Forelimb muscle (tissue), 1 donor: Measurements from ENCODE around the gene CTPS1. TPM values are rescaled to one million over a fixed set of nuclear protein-coding genes. Genes with fewer than 3 reads are reported as not detected.
A peak's percentile ranks its signal among the peaks of the same experiment; 100 is the strongest.

ENCODE experiments used
- DNase-seq: peaks from one replicate; pipeline ENCODE4 v3.0.0-alpha.2; 2013; ENCODE audit warnings: low read depth
- polyA plus RNA-seq: library from polyadenylated mRNA; unstranded; fragments of 120-200 nt; gene quantifications from one replicate; pipeline ENCODE4 v1.2.1, GENCODE V29; 2013; ENCODE audit not compliant: insufficient read length

CTPS1 gene, protein sequence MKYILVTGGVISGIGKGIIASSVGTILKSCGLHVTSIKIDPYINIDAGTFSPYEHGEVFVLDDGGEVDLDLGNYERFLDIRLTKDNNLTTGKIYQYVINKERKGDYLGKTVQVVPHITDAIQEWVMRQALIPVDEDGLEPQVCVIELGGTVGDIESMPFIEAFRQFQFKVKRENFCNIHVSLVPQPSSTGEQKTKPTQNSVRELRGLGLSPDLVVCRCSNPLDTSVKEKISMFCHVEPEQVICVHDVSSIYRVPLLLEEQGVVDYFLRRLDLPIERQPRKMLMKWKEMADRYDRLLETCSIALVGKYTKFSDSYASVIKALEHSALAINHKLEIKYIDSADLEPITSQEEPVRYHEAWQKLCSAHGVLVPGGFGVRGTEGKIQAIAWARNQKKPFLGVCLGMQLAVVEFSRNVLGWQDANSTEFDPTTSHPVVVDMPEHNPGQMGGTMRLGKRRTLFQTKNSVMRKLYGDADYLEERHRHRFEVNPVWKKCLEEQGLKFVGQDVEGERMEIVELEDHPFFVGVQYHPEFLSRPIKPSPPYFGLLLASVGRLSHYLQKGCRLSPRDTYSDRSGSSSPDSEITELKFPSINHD
- 18.9 TPM for polyA plus RNA-seq

DNA sequence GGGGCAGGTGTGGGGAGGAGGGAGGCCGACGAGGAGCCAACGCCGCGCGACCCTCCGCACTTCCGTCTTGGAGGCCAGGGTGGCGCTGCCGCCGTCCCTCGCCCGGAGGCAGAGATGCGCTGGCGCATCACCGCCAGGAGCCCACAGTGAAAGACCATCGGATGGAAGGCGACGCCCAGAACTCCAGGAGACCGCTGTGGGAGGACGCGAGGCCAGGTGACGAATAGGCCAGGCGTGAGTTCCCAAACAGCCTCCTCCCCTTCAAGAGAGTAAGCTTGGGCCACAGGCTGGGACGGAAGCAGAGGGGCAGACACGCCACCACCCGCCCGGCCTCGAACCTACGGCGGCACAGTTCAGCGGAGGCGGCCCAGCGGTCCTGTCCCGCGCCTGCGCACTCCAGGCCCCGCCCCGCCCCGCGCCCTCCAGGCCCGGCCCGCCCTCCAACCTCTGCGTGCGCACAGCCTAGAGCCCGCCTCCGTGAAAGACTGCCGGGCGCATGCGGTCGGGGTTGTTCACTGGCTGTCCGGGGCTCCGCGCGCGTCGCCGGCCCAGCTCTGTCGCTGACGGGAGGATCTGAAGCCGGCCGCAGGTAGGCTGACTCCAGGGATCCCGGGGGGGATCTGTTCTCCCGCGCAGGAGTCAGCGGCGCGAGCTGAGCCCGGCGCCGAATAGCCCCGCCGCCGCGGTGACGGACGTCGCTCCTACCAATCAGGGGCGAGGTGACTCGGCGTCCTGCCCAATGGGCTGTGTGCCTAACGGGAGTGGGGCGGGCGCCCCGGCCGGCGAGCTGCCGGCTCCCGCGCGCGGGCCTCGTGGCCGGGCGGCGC is at the start of gene CTPS1:
CTPS1 (plus strand) TSS at position 456 of the 827 bp plus-strand sequence. CDS start 3,595 bp downstream, outside the sequence.
- peak; percentile 88 for DNase-seq

DNA sequence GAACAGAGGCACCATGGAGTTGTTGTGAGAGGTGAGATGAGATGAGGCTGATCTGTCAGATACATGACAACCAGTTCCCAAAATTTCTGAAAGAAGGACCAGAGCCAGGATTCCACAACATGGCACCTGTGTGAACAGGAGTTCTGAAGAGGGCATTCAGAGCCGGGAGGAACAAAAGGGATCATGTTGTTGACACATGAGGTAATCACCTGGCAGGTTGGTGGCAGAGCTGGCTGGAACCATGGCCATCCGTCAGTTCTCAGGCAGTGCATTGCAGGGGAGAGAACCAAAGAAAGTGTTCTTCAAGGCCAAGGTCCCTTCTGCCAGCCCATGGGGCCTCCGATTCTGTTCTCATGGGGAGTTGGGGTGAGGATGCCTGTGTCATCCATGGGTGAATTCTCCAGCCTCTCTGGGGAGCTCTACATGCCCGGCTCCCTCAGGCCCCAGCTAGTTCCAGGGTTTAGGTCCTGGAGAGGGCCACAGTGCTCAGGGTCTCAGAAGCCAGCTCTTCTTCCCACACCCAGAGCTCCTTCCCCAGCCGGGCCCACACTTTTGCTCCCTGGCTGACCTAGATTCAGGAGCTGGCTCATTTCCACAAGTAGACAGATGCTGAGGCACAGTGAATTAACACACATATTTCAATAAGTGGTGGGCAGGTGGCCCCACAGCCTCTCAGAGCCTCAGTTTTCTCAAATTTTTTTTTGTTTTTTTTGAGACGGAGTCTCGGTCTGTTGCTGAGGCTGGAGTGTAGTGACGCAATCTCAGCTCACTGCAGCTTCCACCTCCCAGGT is 49.1 kb upstream of the CTPS1 start:
- DNase-seq: no peak

DNA sequence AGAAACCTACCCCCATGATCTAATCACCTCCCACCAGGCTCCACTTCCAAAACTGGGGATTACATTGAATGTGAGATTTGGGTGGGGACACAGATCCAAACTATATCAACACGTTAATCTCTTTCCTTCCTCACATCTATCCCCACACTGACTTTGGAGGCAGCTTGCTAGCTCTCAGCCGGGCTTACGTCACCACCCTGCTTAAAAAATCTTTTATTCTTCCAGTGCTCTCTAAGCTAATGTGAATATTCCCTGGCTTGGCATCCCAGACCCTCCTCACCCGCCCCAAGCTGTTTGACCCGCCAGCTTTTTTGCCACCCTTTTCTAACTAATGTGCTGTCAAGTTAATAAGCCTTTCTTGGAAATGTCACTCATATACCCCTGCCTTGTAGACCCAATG is 47.9 kb upstream of the CTPS1 start:
- no peak for DNase-seq

DNA sequence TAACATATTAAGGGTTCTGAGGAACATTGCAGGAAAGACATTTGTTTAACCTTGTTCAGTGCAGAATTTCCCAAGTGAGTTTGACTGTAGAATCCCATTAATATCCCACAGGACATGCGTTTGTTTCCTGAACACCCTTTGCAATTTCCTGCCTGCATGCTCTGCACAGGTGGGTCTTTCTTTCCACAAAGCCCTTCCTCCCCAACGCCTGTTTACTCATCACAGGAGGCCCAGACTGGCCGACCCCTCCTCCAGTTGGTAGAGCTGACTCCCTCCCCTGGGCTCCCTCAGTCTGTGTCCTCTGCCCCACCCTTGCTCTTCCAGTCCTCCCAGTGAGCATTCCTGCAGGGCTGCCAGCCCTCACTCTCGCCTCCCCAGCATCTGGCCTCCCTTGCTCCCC is 47.5 kb upstream of the CTPS1 start:
- DNase-seq: no peak

DNA sequence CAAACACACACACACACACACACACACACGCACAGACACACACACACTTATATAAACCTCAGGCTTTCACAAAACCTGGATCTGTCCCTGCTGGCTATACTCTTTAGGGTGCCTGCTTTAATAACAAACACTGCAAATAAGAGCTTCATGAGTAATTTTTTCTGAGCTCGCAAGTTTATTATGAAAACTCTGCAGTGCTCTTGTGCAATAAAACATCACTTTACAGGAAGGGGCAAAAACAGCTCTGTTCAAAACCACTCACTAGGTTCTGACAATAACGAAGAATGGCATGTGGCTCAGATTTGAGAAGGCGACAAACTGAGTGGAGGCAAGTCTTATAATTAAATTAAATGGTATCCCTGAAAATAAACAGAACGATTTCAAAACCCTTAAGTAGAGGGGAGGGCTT is 42.6 kb upstream of the CTPS1 start:
- DNase-seq: no peak

DNA sequence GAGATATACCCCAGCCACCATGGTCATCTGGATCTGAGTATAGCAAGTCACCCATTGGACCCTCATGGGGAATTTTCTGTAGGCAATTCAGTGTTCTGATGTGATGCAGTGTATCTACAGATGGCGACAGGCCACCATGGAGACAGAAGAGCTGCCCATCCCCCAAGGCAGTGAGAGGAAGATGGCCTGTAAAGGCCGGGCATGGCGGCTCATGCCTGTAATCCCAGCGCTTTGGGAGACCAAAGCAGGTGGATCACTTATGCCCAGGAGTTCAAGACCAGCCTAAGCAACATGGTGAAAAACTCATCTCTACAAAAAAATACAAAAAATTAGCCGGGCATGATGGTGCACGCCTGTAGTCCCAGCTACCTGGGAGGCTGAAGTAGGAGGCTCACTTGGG is 41.1 kb upstream of the CTPS1 start:
- no peak for DNase-seq

DNA sequence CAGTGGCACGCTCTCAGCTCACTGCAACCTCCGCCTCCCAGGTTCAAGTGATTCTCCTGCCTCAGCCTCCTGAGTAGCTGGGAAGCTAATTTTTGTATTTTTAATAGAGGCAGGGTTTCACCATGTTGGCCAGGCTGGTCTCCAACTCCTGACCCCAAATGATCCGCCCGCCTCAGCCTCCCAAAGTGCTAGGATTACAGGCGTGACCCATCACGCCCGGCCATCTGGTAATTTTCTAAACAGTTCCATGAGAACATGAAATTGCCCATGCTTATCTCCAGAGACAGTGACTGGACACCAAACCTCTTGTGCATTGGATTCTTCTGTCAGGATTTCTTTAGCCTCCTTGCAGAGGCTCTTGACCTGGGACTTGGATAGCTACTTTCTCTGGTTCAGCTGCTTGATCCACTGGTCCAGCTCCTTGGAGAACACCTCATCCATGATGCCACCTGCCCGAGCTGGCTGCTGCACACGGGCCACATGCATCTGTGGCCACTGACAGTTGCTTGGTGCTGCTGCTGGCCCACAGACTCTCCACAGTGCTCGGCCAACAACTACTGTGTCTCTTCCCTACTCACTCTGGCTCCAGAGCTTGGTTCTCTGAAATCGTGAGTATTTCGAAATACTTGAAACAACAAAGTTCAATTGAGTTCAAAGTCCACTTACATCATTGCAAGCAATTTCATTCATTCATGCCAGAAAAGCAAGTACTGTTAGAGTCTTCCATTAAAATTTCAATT is 40.0 kb upstream of the CTPS1 start:
- DNase-seq: no peak

DNA sequence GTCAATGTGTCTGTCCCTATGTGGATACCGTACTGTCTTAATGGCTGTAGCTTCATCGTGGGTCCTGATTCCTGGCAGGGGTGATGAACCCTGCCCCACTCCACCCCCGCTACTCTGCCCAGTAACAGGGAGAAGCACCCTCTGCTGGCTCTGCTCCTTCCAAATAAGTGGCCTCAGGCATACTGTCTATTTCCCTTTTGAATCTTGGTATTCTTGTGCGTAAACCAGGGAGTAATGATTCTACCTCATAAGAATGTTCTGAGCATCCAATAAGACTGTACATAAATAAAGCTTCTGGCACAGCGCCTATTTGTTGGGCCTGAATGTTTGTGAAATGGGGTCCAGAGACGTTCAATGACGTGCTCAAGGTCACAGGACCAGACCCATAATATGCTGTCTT is 35.2 kb upstream of the CTPS1 start:
- no peak for DNase-seq

DNA sequence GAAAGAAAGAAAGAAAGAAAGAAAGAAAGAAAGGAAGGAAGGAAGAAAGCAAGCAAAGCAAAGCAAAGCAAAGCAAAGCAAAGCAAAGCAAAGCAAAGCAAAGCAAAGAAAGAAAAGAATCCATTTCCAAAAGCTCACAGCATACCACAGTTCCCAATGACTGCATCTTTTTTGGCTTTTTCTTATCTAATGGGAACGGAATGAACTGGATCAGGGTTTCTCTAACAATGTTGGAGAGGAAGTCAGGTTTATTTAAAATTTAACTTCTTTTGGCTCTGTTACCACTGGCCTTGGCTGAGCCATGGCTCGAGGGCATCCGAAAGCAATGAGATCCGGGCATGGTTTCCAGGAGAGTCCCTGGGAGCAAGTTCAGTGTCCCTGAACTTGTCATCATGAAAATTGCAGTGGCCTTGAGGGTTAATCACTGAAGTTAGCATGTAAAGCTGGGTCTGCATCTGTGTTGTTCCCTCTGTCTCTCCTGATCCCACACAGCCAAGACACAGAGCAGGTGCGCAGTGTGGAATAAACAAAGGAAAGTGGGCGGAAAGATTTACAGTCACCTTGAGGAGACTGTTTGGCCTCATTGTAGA is 34.6 kb upstream of the CTPS1 start:
- DNase-seq: no peak

DNA sequence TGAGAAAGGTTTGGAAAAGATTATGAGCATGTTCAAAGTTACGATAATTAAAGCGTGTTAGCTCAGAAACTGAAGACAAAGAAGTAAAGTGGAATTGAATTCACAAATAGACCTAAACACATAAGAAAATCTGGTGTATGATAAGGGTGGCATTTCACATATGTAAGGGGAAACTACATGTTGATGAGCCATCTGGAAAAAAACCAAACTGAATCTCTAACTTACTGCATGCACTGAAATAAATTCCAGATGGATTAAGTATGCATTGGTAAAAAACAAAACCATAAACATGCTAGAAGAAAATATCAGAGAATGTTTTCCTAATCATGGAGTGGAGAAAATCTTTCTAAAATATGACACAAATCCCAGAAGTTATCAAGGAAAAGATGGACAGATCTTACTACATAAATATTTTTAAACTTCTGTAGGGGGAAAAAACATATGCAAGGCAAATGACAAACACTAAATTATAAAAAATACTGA is 34.0 kb upstream of the CTPS1 start:
- DNase-seq: no peak

DNA sequence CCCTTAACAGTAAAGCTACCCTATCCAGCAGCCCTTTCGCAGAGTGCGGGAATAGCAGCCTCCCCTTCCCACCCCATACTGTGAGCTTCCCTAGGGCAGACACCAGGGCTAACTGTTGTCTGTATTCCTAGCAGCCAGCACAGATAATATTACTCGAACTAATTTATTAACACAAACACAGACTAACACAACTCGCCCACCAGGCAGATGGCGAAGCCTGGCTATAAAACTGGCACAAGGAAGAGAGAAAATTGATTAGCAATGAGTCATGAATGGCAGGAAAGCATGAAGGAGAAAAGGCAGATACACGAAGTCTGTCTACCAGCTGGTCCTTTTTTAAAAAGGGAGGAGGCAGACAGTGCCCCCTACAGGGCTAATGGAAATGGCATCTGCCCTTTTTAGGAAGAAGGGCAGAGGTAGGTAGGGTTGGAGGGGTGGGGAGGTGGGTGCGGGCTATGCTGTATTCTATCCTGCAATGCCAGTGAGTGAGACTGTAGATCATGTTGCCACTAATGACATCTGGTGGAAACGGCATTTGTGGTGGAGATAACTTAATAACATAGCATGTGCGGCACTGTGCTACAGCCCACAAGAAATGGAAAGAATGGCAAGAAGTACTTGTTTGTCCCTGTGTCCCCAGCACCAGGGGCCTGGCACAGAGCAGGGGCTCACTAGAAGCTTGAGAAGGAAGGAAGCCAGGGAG is 30.6 kb upstream of the CTPS1 start:
- DNase-seq: no peak

DNA sequence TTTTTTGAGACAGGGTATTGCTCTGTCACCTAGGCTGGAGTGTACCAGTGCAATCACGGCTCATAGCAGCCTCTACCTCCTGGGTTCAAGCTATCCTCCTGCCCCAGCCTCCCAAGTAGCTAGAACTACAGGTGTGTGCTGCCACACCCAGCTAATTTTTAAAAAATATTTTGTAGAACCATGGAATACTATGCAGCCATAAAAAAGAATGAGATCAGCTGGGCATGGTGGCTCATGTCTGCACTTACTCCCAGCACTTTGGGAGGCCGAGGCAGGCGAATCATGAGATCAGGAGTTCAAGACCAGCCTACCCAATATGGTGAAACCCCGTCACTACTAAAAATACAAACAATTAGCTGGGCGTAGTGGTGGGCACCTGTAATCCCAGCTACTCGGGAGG is 29.9 kb upstream of the CTPS1 start:
- DNase-seq: no peak

DNA sequence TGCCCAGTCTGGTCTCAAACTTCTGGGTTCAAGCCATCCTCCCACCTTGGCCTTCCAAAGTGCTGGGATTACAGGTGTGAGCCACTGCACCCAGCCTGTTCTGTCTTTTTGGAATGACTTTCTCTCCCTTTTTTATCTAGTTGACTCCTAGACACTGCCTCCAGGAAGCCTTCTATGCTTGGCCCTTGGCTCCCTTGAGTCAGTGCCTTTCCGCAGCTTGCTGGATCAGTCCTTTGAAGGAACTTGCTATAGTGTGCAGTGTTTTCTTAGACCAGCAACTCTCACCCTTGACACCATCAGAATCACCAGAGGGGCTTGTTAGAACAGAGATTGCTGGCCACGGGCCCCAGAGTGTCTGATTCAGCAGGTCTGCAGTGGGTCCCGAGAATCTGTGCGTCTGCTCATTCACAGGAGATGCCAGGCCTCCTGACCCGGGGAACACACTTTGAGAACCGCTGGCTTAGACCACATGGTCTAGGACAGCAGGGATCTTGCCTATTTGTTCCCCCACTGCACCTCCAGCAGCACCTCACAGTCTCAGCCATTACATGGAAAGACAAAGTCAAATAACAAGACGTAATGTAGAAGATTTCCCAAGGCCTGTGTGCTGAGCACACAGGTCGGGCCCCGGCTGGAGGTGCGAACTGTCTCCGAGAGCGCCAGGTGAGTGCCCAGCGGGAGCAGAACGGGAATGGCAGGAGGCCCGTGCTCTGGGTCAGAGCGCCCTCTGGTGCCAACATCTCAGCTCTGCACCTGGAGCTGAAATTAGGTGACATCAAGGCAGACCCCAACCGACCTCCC is 27.4 kb upstream of the CTPS1 start:
- no peak for DNase-seq

DNA sequence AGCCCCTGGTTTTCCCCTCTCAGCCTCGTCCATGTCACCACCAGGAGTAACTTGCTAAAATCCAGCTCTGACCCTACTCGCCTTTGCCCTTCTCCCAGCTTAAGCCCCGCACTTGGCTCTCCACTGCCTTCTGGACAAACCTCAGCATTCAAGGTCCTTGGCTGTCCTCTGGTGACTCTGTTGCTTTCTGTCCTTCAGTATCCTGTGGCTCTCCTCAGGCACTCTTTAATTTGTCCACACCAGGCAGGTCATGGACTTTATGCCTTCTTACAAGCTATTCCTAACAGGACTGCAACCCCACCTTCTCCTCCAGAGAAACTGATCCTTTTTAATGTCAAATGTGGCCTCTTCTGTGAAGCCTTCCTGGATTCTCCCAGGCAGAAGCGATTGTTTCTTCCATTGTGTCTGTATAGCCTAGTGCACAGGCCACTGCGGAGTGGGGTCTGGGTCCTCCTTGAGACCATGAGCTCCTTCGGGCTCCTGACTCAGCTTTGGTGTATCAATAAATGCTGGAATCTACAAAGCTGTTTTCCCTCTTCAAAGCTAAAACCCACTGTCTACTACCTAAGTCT is 26.7 kb upstream of the CTPS1 start:
- DNase-seq: no peak

DNA sequence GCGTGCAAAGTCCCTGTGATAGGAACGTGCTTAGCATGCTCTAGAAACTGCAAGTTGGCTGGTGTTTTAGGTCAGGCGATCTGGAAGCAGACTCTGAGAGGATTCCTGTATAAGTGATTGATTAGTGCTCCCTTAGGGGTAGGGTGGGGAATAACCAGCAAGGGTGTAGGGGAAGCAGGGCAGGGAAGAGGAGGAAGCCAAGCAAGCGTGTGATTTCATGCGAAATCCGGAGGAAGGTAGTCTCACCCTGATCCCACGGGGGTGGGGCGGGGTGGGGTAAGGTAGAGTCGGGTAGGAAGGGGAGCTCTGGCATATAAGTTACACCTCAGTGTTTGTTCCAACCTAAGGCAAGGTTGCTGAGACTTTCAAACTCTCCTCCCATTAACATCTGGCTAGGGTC is 24.9 kb upstream of the CTPS1 start:
- DNase-seq: no peak

DNA sequence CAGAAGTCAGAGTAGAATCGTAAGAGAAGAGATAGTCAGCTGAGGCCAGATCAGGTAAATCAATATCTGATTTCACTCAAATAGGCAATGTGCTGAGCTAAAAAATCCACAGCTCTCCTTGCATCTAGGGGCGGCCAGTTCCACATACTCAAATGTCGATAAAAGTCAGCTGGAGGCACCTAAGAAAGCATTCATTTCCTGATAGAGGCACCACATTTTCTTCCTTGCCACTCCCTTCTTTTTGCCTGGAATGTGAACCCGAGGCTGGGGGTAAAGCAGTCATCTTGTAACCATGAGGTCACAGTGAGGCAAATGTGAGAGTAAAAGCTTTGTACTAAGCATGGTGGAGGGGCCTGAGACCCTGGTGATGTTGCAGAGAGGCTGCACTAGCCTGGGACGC is 24.2 kb upstream of the CTPS1 start:
- DNase-seq: no peak

DNA sequence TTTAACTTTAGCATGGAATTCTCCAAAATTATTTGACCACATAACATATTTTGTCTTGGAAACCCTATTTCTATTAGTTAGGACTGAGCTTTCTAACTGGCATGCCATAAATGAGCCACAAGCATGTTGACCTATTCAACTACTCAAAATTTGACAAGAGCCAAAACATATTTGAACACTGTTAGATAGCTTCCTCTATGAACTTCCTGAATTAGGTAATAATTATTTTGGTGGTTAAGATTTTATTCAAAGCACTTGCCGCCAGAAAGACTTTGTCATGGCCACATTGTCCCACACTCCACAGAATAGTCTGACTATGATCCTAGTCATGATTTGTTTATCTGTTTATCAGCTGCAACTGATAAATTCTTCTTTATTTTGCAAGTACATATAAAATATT is 23.1 kb upstream of the CTPS1 start:
- DNase-seq: no peak

DNA sequence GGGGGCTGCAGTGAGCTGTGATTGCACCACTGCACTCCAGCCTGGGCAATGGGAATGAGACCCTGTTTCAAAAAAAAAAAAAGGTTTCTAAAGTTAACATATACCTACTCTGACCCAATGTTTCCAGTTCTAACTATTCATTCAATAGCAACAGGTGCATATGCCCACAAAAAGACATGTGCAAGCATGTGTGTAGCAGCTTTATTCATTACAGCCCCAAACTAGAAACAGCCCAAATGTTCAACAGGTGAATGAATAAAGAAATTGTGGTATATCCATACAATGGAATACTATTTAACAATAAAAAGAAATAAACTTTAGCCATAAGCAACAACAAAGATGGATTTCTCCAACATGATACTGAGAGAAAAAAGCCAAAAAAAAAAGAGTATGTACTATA is 21.3 kb upstream of the CTPS1 start:
- DNase-seq: no peak

DNA sequence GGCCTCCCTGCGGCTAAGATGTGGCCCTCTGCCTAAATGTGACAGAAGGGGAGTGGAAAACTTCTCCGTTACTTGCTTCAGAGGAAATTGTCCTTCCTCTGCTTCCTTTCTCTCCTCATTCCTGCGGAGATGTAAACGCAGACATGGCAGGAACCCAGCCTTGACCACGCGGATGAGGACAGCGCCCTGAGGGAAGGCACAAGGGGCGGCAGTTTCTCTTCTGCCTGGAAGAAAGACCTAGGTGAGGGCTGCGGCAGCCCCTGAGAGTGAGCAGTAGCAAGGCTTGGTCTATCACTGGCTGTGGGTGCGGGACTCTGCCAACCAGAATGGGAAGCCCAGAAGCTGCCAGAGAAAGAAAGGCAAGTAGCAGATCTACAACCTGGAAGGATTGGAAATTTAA is 14.0 kb upstream of the CTPS1 start:
- no peak for DNase-seq
